Chondrocyte (in vitro differentiated cells): ENCODE results near the gene CDYL. TPM values are rescaled to one million over a fixed set of nuclear protein-coding genes. Genes with fewer than 3 reads are reported as not detected.
A peak's percentile ranks its signal among the peaks of the same experiment; 100 is the strongest.

Experiments
- DNase-seq: peaks from one replicate; pipeline ENCODE4 v3.0.0; 2021; ENCODE audit warnings: mixed read lengths, low spot score
- H3K27ac Mint-ChIP-seq: one replicate; pipeline ENCODE4 v1.8.0; 2021; ENCODE audit warnings: mild to moderate bottlenecking, moderate library complexity, mixed read lengths; ENCODE audit not compliant: unreplicated experiment
- H3K27me3 Mint-ChIP-seq: 2 replicates; pipeline ENCODE4 v1.8.0; 2021; ENCODE audit warnings: low read depth, mixed read lengths
- H3K36me3 Mint-ChIP-seq: 2 replicates; pipeline ENCODE4 v1.8.0; 2021; ENCODE audit warnings: low read depth, mixed read lengths
- H3K4me1 Mint-ChIP-seq: 2 replicates; pipeline ENCODE4 v1.8.0; 2021; ENCODE audit warnings: low read depth, mild to moderate bottlenecking, mixed read lengths
- H3K4me3 Mint-ChIP-seq: one replicate; pipeline ENCODE4 v1.8.0; 2021; ENCODE audit warnings: mild to moderate bottlenecking, moderate library complexity, mixed read lengths; ENCODE audit not compliant: unreplicated experiment
- H3K9me3 Mint-ChIP-seq: 2 replicates; pipeline ENCODE4 v1.8.0; 2021; ENCODE audit warnings: low read depth, mixed read lengths
- CTCF ChIP-seq: fragments of 200-600 bp; sonication (generic); IDR thresholded peaks from 2 replicates; pipeline ENCODE4 v1.5.0; 2021; ENCODE audit warnings: antibody characterized with exemption, mild to moderate bottlenecking, moderate library complexity
- total RNA-seq: library from RNA; stranded (reverse); gene quantifications from 3 replicates; pipeline ENCODE4 v1.2.1, GENCODE V29; 2021

CDYL gene
- total RNA-seq, 1 donor from 2014 or later: 63.7 TPM

- DNase-seq: no peak
- Mint-ChIP-seq H3K36me3 (peaks cover 7% of the 10 kb centered on the region), H3K4me1 (peaks cover 13% of the 10 kb centered on the region), H3K27me3 (no peaks in the 10 kb centered on the region), H3K4me3 (no peak overlapping the region), H3K27ac (no peak overlapping the region), H3K9me3 (peaks cover 9% of the 10 kb centered on the region)
- TF ChIP-seq CTCF: no peak
Measured at GRCh38 chr6:4973415-4973814, 197.2 kb downstream of the CDYL start.

GRCh38 chr6:4973982-4974745 is 198.0 kb downstream of the CDYL start:
- peaks cover 11% of the 10 kb centered on the region for H3K9me3 Mint-ChIP-seq
- no peaks in the 10 kb centered on the region for H3K27me3 Mint-ChIP-seq
- H3K4me1 Mint-ChIP-seq: peaks cover 13% of the 10 kb centered on the region
- no peak for DNase-seq
- peak overlapping the region; percentile 32 for H3K27ac Mint-ChIP-seq
- H3K4me3 Mint-ChIP-seq: no peak overlapping the region
- no peak for TF ChIP-seq CTCF
- peaks cover 9% of the 10 kb centered on the region for H3K36me3 Mint-ChIP-seq

GRCh38 chr6:4974962-4975361 is 198.8 kb downstream of the CDYL start:
- H3K9me3 Mint-ChIP-seq: peaks cover 18% of the 10 kb centered on the region
- peaks cover 13% of the 10 kb centered on the region for H3K4me1 Mint-ChIP-seq
- H3K36me3 Mint-ChIP-seq: peaks cover 13% of the 10 kb centered on the region
- H3K27ac Mint-ChIP-seq: no peak overlapping the region
- TF ChIP-seq CTCF: no peak
- DNase-seq: no peak
- H3K27me3 Mint-ChIP-seq: no peaks in the 10 kb centered on the region
- H3K4me3 Mint-ChIP-seq: no peak overlapping the region

GRCh38 chr6:4975506-4975905 is 199.3 kb downstream of the CDYL start:
- Mint-ChIP-seq H3K9me3 (peaks cover 21% of the 10 kb centered on the region), H3K27ac (no peak overlapping the region), H3K4me1 (peaks cover 13% of the 10 kb centered on the region), H3K4me3 (no peak overlapping the region), H3K27me3 (no peaks in the 10 kb centered on the region), H3K36me3 (peaks cover 15% of the 10 kb centered on the region)
- TF ChIP-seq CTCF: no peak
- DNase-seq: no peak

- Mint-ChIP-seq H3K4me1 (peaks cover 13% of the 10 kb centered on the region), H3K9me3 (peaks cover 22% of the 10 kb centered on the region), H3K27me3 (no peaks in the 10 kb centered on the region), H3K4me3 (no peak overlapping the region), H3K36me3 (peaks cover 16% of the 10 kb centered on the region), H3K27ac (no peak overlapping the region)
- no peak for TF ChIP-seq CTCF
- no peak for DNase-seq
Measured at GRCh38 chr6:4977468-4977867, 201.3 kb downstream of the CDYL start.
